Heart left ventricle (tissue), 16 donors: ENCODE data around the gene CDH13. TPM values are rescaled to one million over a fixed set of nuclear protein-coding genes. Genes with fewer than 3 reads are reported as not detected.
A peak's percentile ranks its signal among the peaks of the same experiment; 100 is the strongest.

Source experiments
- ATAC-seq, 4 donors: fragments of 200-7000 bp; cut with Tn5 transposase; one replicate each; pipeline ENCODE4 v1.9.1; 2020 to 2022; ENCODE audit warnings: moderate library complexity in 4 of 4, mild to moderate bottlenecking in 3 of 4, moderate number of reproducible peaks in 1 of 4
- DNase-seq, 5 donors: peaks; one replicate each; pipeline ENCODE4 v3.0.0-alpha.2; 2020
- H3K27ac ChIP-seq, 12 donors: fragments of 200-600 bp; sonication (generic) in 4 of 12; one replicate each; pipeline versions ENCODE4 v1.5.0 to v1.8.0; 2016 to 2022; ENCODE audit warnings: mild to moderate bottlenecking in 2 of 12
- H3K27me3 ChIP-seq, 9 donors: fragments of 200-600 bp; sonication (generic) in 2 of 9; one replicate each; pipeline versions ENCODE4 v1.5.1 to v1.8.0; 2016 to 2022; ENCODE audit warnings: mild to moderate bottlenecking in 3 of 9
- H3K36me3 ChIP-seq, 9 donors: fragments of 200-600 bp; sonication (generic) in 2 of 9; one replicate each; pipeline versions ENCODE4 v1.5.0 to v1.8.0; 2018 to 2022; ENCODE audit warnings: mild to moderate bottlenecking in 2 of 9
- H3K4me1 ChIP-seq, 12 donors: fragments of 200-600 bp; sonication (generic) in 4 of 12; one replicate each; pipeline versions ENCODE4 v1.5.0 to v1.8.0; 2016 to 2022; ENCODE audit warnings: mild to moderate bottlenecking in 3 of 12
- H3K4me3 ChIP-seq, 12 donors: fragments of 200-600 bp; sonication (generic) in 4 of 12; one replicate each; pipeline versions ENCODE4 v1.5.0 to v1.8.0; 2017 to 2022; ENCODE audit warnings: mild to moderate bottlenecking in 9 of 12, moderate library complexity in 4 of 12
- H3K9me3 ChIP-seq, 12 donors: fragments of 200-600 bp; sonication (generic) in 4 of 12; one replicate each; pipeline versions ENCODE4 v1.5.0 to v1.8.0; 2016 to 2022; ENCODE audit warnings: mild to moderate bottlenecking in 1 of 12
- POLR2A ChIP-seq, 2 donors: fragments of 450-650 bp; IDR thresholded peaks; one replicate each; pipeline ENCODE4 v1.6.1; 2017; ENCODE audit warnings: antibody characterized with exemption in 2 of 2, mild to moderate bottlenecking in 2 of 2, moderate library complexity in 2 of 2
- WGBS, 4 donors: extraction: QIAGEN DNeasy Blood & Tissue Kit in 2 of 4; methylation state at CpG; one replicate each; pipeline versions ENCODE4 v1.1.5 to v1.1.7; 2013 to 2018; 5-methylcytosine and 5-hydroxymethylcytosine counted together
- intact Hi-C, 10 donors: fragments of 100-400 bp; cut with DNase I; formaldehyde crosslinking; loops; one replicate each; pipeline versions ENCODE4 v1.11.1 to v1.14.2; 2022
- polyA plus RNA-seq, 2 donors: library from polyadenylated mRNA; stranded (reverse); fragments of 200-250 nt; gene quantifications; one replicate each; pipeline ENCODE4 v1.2.3, GENCODE V29; 2013
- total RNA-seq, 9 donors: library from RNA; depleted of rRNA in 2 of 9; stranded (reverse); fragments of >200 nt in 2 of 9; fragmentation: NEBNext Ultra II Directional in 3 of 9; extraction: Animal tissue kit (Norgen Biotek cat#: 25700) in 3 of 9; gene quantifications; one replicate each; pipeline versions ENCODE4 v1.1.0 to v1.2.4, GENCODE V29; 2016 to 2023
- TF ChIP-seq, protein P1 (sequence below), 12 donors: fragments of 200-600 bp; sonication (generic) in 4 of 12; IDR thresholded peaks; one replicate each; pipeline versions ENCODE4 v1.5.0 to v1.8.0; 2018 to 2022; ENCODE audit warnings: antibody characterized with exemption in 12 of 12, mild to moderate bottlenecking in 5 of 12
- donor health status: ischemic (EF 13 %, LVEDD 7.1; RV severe dilation, severe dysfunction).
- donor health status: healthy with polysubstance abuse.
- donor health status: DM: no; HTN: yes; CAD: no.
- donor health status: DM: no; HTN: no; CAD: no.
- donor health status: ischemic (EF 25% LVEDD 6.9; RV normal size, moderate dysfunction).
- donor health status: ischemic (EF 25% LVEDD 5.7; RV mildly dilated, moderate dysfunction).
- donor health status: healthy.
- donor health status: DM: yes; HTN: yes; CAD: no.
- donor health status: ischemic (EF 35%, LVEDD 5.7; RV mildly dilated, moderate dysfunction).
- donor health status: nonischemic (EF 11% LVEDD 7.7; RV severe dilation, severe dysfunction).
- donor health status: DM: yes; HTN: yes; CAD: no.
- donor health status: PGD.
- donor health status: ischemic (EF 29% LVEDD 5.4; RV normal size, mild dysfunction).
- donor health status: nonischemic (EF 23%, LVEDD 6.1; RV moderate dilation, normal function).

The CDH13 gene
- total and polyA plus RNA-seq, 11 donors = 15.0 to 172 (median 137) TPM

DNA sequence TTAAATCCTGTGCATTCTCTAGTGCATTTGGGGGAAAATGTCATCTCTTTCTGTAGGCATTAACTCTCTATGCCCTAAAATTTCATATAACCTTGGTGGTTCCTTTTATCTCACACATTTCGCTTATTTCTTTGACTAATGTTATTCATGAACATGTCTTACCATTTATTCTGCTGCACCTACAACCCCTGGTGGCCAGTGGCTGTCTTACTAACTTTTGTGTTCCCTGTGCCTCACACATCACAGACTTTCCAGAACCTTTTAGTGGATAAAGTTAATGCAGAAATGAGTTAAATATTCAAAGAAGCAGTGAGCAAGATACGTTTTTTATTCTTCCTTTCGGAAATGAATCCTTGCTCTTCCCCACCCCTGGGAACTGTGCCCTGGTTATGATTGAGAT, 111.9 kb downstream of the CDH13 start:
- H3K27me3 ChIP-seq = no peaks in the 10 kb centered on the region
- no peak for ATAC-seq
- WGBS, 4 donors = 29 to 60% (median 49%) methylated on average over 3 of the region's 3 CpGs
- intact Hi-C loops = loop anchor here in 8 of 10 donors (5.0 to 10.0 kb wide), 6 partner anchors 41 to 111 kb away; partner anchors contain the start of gene CDH13 (in 3 of the 8)
- H3K4me1 ChIP-seq = peaks cover 8 to 51% (median 25%) of the 10 kb centered on the region in 12 donors
- H3K4me3 ChIP-seq = no peak overlapping the region
- H3K9me3 ChIP-seq = no peaks in the 10 kb centered on the region
- TF ChIP-seq, protein P1, sequence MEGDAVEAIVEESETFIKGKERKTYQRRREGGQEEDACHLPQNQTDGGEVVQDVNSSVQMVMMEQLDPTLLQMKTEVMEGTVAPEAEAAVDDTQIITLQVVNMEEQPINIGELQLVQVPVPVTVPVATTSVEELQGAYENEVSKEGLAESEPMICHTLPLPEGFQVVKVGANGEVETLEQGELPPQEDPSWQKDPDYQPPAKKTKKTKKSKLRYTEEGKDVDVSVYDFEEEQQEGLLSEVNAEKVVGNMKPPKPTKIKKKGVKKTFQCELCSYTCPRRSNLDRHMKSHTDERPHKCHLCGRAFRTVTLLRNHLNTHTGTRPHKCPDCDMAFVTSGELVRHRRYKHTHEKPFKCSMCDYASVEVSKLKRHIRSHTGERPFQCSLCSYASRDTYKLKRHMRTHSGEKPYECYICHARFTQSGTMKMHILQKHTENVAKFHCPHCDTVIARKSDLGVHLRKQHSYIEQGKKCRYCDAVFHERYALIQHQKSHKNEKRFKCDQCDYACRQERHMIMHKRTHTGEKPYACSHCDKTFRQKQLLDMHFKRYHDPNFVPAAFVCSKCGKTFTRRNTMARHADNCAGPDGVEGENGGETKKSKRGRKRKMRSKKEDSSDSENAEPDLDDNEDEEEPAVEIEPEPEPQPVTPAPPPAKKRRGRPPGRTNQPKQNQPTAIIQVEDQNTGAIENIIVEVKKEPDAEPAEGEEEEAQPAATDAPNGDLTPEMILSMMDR (IDR thresholded peaks at IDR 0.05) = peak in 11 of 12 donors; percentile 15 to 56 (median 41)
- no peak for TF ChIP-seq POLR2A (IDR thresholded peaks at IDR 0.05)
- H3K27ac ChIP-seq = peak overlapping the region in 7 of 12 donors; percentile 22 to 90 (median 86)
- no peaks in the 10 kb centered on the region for H3K36me3 ChIP-seq
- peak in 1 of 5 donors; percentile 28 for DNase-seq

DNA sequence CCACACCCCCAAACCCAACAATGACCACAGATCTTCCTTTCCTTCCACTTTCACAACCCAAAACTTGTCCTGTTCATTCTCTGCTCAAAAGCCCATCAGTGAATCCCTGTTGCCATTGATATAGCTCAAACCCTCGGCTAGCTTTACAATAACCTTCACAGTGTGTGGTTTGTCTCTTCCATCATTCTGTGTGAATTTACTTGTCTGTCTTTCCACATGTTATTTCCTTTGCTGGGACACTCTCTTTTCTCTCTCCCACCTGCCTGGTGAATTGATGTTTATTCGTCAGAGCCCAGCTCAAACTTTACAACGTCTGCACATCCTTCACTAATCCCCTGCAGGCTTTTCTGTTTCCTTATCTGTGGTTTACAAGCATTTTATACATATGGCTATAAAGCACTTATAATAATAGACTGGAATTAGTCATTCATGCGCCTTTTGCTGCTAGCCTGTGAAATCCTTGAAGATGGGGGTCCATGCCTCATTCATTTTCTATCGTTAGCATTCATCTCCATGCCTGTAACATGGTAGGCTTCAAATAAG, 114.4 kb downstream of the CDH13 start:
- no peak overlapping the region for H3K4me3 ChIP-seq
- no peak overlapping the region for H3K27ac ChIP-seq
- DNase-seq (no peak), ATAC-seq (no peak)
- peaks cover 0 to 26% (median 10%) of the 10 kb centered on the region in 12 donors for H3K4me1 ChIP-seq
- TF ChIP-seq, protein P1 (IDR thresholded peaks at IDR 0.05) = no peak
- TF ChIP-seq POLR2A (IDR thresholded peaks at IDR 0.05) = no peak
- WGBS, 4 donors = 85 to 87% (median 86%) methylated on average over 5 of the region's 5 CpGs
- H3K36me3 ChIP-seq = no peaks in the 10 kb centered on the region
- intact Hi-C loops = loop anchor here in 2 of 10 donors (10.0 kb wide), 2 partner anchors 106 to 324 kb away; no protein-coding TSS in a partner anchor
- no peaks in the 10 kb centered on the region for H3K27me3 ChIP-seq
- H3K9me3 ChIP-seq = no peaks in the 10 kb centered on the region

DNA sequence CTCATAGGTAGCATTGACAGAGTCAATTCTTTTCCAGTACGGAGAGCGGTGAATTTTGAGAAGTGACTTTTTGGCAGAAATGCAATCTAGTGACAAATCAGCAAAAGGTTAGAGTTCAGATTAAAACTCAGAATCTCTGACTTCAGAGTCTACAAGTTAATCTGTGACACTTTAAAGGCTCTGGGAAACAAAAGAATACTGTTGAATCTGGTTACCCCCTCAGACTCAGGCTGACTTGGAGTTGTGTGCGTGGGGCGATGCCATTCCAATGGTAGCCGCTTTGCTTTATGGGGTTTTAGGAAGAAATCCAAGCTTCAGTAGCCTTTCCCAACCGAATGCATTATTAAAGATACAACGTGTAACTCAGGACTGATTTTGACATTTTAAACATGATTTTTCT, 118.2 kb downstream of the CDH13 start:
- Histone ChIP-seq H3K27me3 (no peaks in the 10 kb centered on the region), H3K4me1 (peaks cover 0 to 29% (median 10%) of the 10 kb centered on the region in 12 donors), H3K4me3 (no peak overlapping the region), H3K36me3 (no peaks in the 10 kb centered on the region), H3K9me3 (no peaks in the 10 kb centered on the region), H3K27ac (no peak overlapping the region)
- DNase-seq (no peak), ATAC-seq (no peak)
- TF ChIP-seq POLR2A (IDR thresholded peaks at IDR 0.05) = no peak
- TF ChIP-seq, protein P1 (IDR thresholded peaks at IDR 0.05) = no peak
- intact Hi-C loops = loop anchor here in 2 of 10 donors (10.0 kb wide), 2 partner anchors 110 to 320 kb away; no protein-coding TSS in a partner anchor
- WGBS, 4 donors = 89 to 96% (median 94%) methylated on average over 7 of the region's 7 CpGs

DNA sequence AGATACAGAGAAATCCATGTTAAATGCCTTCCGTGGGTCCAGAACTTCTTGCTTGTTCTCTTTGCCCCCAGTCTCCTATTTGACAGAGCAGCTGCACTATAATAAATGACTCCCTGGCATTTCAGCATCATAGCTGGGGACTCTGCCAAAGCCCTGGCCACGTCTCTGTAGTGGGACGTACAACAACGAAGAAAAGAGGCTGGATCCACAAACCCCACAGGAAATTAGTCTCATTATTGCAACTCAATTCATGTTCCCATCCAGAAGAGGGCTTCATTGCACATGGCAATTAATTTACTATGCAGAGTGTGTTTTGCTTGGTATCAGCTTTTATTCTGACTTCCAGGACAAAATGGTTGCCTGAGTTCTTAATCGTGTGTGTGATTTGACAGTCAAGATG, 121.3 kb downstream of the CDH13 start:
- Histone ChIP-seq H3K36me3 (no peaks in the 10 kb centered on the region), H3K4me1 (peaks cover 0 to 48% (median 13%) of the 10 kb centered on the region in 12 donors), H3K27ac (peak overlapping the region in 7 of 12 donors; percentile 5 to 41 (median 16)), H3K9me3 (no peaks in the 10 kb centered on the region), H3K27me3 (no peaks in the 10 kb centered on the region), H3K4me3 (peak overlapping the region in 1 of 12 donors; percentile 0)
- intact Hi-C loops = loop anchor here in 2 of 10 donors (10.0 kb wide), 2 partner anchors 113 to 317 kb away; no protein-coding TSS in a partner anchor
- 9 to 22% (median 12%) methylated on average over 5 of the region's 5 CpGs for WGBS, 4 donors
- DNase-seq (peak; percentile 46 to 75 (median 60)), ATAC-seq (peak in 3 of 4 donors; percentile 68 to 77 (median 75))
- TF ChIP-seq POLR2A (IDR thresholded peaks at IDR 0.05) = no peak
- TF ChIP-seq, protein P1 (IDR thresholded peaks at IDR 0.05) = peak in 11 of 12 donors; percentile 9 to 48 (median 26)
